Body of pancreas (tissue), 4 donors: ENCODE data around the gene RRM1. TPM values are rescaled to one million over a fixed set of nuclear protein-coding genes. Genes with fewer than 3 reads are reported as not detected.
"Not testable (repeated sequence)": the region's sequence is repeated elsewhere in the genome, so short reads cannot be mapped to it uniquely, and the experiment has no call there.

Experiments used
- ATAC-seq: fragments of 150-250 bp; one replicate; pipeline ENCODE4 v1.9.1; 2016
- DNase-seq, 4 donors: peaks; one replicate each; pipeline ENCODE4 v3.0.0-alpha.2; 2019
- H3K27ac ChIP-seq, 4 donors: fragments of 200-600 bp; sonication (generic); 1 replicate in 3 of 4; 2 replicates in 1 of 4; pipeline versions ENCODE4 v1.5.1 to v1.6.1; 2016 to 2019; ENCODE audit warnings: mild to moderate bottlenecking in 1 of 4, mixed read lengths in 1 of 4, moderate library complexity in 1 of 4
- H3K27me3 ChIP-seq, 2 donors: fragments of 200-600 bp; sonication (generic); one replicate each; pipeline ENCODE4 v1.6.0; 2016; ENCODE audit warnings: mild to moderate bottlenecking in 1 of 2
- H3K36me3 ChIP-seq, 2 donors: fragments of 200-600 bp; sonication (generic); replicated peaks in 1 of 2; 2 replicates each; pipeline ENCODE4 v1.5.1; 2016; ENCODE audit warnings: low read depth in 2 of 2; ENCODE audit not compliant: insufficient read depth in 1 of 2
- H3K4me1 ChIP-seq: fragments of 200-600 bp; sonication (generic); one replicate; pipeline ENCODE4 v1.6.0; 2016
- H3K4me3 ChIP-seq, 2 donors: fragments of 200-600 bp; sonication (generic); 1 replicate in 1 of 2; 2 replicates in 1 of 2; pipeline ENCODE4 v1.5.1; 2016 to 2019
- H3K9me3 ChIP-seq, 3 donors: fragments of 200-600 bp; sonication (generic); 1 replicate in 2 of 3; 2 replicates in 1 of 3; pipeline ENCODE4 v1.5.1; 2016
- CTCF ChIP-seq, 7 experiments: fragments of 450-650 bp in 4 of 7; fragments of 200-600 bp in 3 of 7; sonication (generic) in 3 of 7; IDR thresholded peaks; one replicate each; pipeline ENCODE4 v1.5.1; 2016 to 2019; ENCODE audit warnings: antibody characterized with exemption in 7 of 7
- POLR2A ChIP-seq, 3 donors: fragments of 450-650 bp; IDR thresholded peaks; one replicate each; pipeline ENCODE4 v1.6.1; 2016; ENCODE audit warnings: antibody characterized with exemption in 3 of 3, mild to moderate bottlenecking in 2 of 3
- WGBS, 2 donors: methylation state at CpG; one replicate each; pipeline ENCODE4 v1.1.5; 2017; 5-methylcytosine and 5-hydroxymethylcytosine counted together
- intact Hi-C: fragments of 100-400 bp; cut with DNase I; formaldehyde crosslinking; loops from one replicate; pipeline ENCODE4 v1.15.1; 2023
- total RNA-seq, 2 donors: library from RNA; depleted of rRNA; stranded (reverse); fragments of >200 nt; gene quantifications; one replicate each; pipeline ENCODE4 v1.1.0, GENCODE V29; 2016

The RRM1 gene
- total RNA-seq, 2 donors from 2014 or later = 7.3 to 12.2 TPM

GRCh38 chr11:4123218-4123617, 28.6 kb downstream of the RRM1 start:
- WGBS, 2 donors = 96 to 97% methylated on average over 4 of the region's 4 CpGs
- peaks cover 0 to 22% of the 10 kb centered on the region in 2 donors for H3K36me3 ChIP-seq
- H3K4me3 ChIP-seq = no peak overlapping the region
- intact Hi-C loops = no loop called here
- no peaks in the 10 kb centered on the region for H3K27me3 ChIP-seq
- no peaks in the 10 kb centered on the region for H3K9me3 ChIP-seq
- ATAC-seq (no peak), DNase-seq (no peak)
- H3K27ac ChIP-seq = no peak overlapping the region
- no peaks in the 10 kb centered on the region for H3K4me1 ChIP-seq
- no peak for TF ChIP-seq POLR2A (IDR thresholded peaks at IDR 0.05)
- no peak for TF ChIP-seq CTCF (IDR thresholded peaks at IDR 0.05)

DNA sequence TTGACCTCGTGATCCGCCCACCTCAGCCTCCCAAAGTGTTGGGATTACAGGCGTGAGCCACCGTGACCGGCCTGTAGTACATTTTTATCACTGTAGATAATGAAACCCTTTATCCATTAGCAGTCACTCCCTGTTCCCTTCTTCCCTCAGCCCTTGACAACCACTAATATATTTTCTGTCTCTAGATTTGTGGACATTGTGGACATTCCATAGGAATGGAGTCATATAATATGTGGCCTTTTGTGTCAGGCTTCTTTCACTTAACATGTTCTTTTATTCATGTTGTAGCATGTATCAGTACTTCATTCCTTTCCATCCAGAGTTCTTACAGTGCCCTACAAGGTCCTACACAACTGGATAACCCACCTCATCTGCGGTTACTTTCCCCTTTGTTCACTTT, 30.5 kb downstream of the RRM1 start:
- TF ChIP-seq CTCF (IDR thresholded peaks at IDR 0.05) (no peak), POLR2A (IDR thresholded peaks at IDR 0.05) (no peak)
- Histone ChIP-seq H3K4me1 (no peaks in the 10 kb centered on the region), H3K9me3 (no peaks in the 10 kb centered on the region), H3K4me3 (no peak overlapping the region), H3K27ac (no peak overlapping the region), H3K36me3 (peaks cover 0 to 23% of the 10 kb centered on the region in 2 donors), H3K27me3 (no peaks in the 10 kb centered on the region)
- DNase-seq (no peak), ATAC-seq (no peak)
- WGBS, 2 donors = 96 to 100% methylated on average over 6 of the region's 6 CpGs
- intact Hi-C loops = no loop called here

DNA sequence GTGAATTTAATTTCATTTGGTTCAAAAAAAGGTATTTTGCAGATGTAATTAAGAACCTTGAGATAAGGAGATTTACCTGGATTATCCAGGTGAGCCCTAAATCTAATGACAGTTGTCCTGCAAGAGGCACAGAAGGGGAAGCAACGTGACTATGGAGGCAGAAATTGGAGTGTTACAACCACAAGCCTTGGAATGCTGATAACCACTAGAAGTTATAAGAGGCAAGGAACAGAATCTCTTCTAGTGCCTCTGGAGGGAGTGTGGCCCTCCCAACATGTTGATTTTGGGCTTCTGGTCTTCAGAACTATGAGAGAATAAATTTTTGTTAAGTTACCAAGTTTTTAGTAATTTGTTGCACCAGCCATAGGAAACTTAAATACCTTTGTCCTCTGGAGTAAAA, 32.8 kb downstream of the RRM1 start:
- H3K27me3 ChIP-seq = no peaks in the 10 kb centered on the region
- no peak overlapping the region for H3K4me3 ChIP-seq
- DNase-seq = no peak
- peaks cover 0 to 23% of the 10 kb centered on the region in 2 donors for H3K36me3 ChIP-seq
- H3K9me3 ChIP-seq = no peaks in the 10 kb centered on the region
- ATAC-seq = no peak
- TF ChIP-seq POLR2A (IDR thresholded peaks at IDR 0.05) = no peak
- TF ChIP-seq CTCF (IDR thresholded peaks at IDR 0.05) = no peak
- 90 to 94% methylated on average over 1 of the region's 1 CpG for WGBS, 2 donors
- no peaks in the 10 kb centered on the region for H3K4me1 ChIP-seq
- intact Hi-C loops = no loop called here
- H3K27ac ChIP-seq = no peak overlapping the region

- H3K27me3 ChIP-seq, H3K9me3 ChIP-seq, ATAC-seq, intact Hi-C loops, H3K4me3 ChIP-seq, DNase-seq, H3K27ac ChIP-seq, H3K4me1 ChIP-seq: not testable (repeated sequence)
- peaks cover 0 to 18% of the 10 kb centered on the region in 2 donors for H3K36me3 ChIP-seq
- WGBS, 2 donors = 71 to 79% methylated on average over 4 of the region's 4 CpGs
Observed at GRCh38 chr11:4130219-4130618, 35.6 kb downstream of the RRM1 start.

DNA sequence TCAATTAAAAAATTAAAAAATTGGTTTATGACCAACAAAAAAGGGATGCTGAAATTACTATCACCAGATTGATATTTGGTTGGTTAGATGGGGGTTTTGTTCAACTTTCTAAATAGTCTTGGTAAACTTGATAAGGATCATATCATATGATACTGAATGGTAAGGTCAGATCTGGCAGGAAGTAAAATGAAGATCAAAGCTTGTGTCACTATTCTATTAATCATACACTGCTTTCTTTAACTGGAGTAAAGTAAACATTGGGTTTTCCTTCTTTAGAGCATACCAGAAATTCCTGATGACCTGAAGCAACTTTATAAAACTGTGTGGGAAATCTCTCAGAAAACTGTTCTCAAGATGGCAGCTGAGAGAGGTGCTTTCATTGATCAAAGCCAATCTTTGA, 40.2 kb downstream of the RRM1 start:
- Histone ChIP-seq H3K27me3 (no peaks in the 10 kb centered on the region), H3K9me3 (no peaks in the 10 kb centered on the region), H3K4me1 (no peaks in the 10 kb centered on the region), H3K4me3 (no peak overlapping the region), H3K36me3 (peaks cover 0 to 20% of the 10 kb centered on the region in 2 donors), H3K27ac (no peak overlapping the region)
- TF ChIP-seq POLR2A (IDR thresholded peaks at IDR 0.05) (no peak), CTCF (IDR thresholded peaks at IDR 0.05) (no peak)
- no peak for ATAC-seq
- DNase-seq = no peak
- intact Hi-C loops = no loop called here
